ENCODE results near the gene C2CD5.

DNA sequence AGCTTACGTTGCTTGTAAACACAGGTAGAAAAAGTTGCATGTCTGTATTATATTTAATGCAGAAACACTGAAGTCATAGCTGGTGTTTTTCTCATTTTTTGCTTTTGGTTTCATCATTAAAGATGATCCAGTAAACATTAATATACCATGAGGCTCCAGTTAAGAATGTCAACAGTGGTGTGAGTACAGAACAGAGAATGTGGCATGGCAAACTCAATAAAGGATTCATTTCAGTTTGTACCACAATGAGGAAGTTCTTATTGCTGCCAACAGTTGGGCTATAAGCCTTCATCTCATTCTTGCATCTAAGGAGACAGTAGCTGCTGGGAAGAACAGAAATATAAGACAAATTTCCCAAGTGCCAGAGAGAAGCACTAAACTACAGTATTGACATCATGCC lies 137.7 kb downstream of the C2CD5 start:
- TF ChIP-seq, protein P1, sequence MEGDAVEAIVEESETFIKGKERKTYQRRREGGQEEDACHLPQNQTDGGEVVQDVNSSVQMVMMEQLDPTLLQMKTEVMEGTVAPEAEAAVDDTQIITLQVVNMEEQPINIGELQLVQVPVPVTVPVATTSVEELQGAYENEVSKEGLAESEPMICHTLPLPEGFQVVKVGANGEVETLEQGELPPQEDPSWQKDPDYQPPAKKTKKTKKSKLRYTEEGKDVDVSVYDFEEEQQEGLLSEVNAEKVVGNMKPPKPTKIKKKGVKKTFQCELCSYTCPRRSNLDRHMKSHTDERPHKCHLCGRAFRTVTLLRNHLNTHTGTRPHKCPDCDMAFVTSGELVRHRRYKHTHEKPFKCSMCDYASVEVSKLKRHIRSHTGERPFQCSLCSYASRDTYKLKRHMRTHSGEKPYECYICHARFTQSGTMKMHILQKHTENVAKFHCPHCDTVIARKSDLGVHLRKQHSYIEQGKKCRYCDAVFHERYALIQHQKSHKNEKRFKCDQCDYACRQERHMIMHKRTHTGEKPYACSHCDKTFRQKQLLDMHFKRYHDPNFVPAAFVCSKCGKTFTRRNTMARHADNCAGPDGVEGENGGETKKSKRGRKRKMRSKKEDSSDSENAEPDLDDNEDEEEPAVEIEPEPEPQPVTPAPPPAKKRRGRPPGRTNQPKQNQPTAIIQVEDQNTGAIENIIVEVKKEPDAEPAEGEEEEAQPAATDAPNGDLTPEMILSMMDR (IDR thresholded peaks at IDR 0.05) = no peak
- no peak for TF ChIP-seq POLR2A (IDR thresholded peaks at IDR 0.05)

Measured in esophagus squamous epithelium (tissue), 4 donors.